HEK293T (cell line): ENCODE data around the gene LRIT2.

ENCODE experiments used
- ARNT ChIP-seq: fragments of 450-650 bp; IDR thresholded peaks from 2 replicates; pipeline ENCODE4 v1.6.1; 2017; ENCODE audit warnings: mild to moderate bottlenecking
- FOXM1 ChIP-seq: fragments of 450-650 bp; IDR thresholded peaks from 2 replicates; pipeline ENCODE4 v1.6.1; 2017; ENCODE audit warnings: mild to moderate bottlenecking, borderline replicate concordance
- NFRKB ChIP-seq: fragments of 450-650 bp; IDR thresholded peaks from 2 replicates; pipeline ENCODE4 v1.6.1; 2016; ENCODE audit warnings: mild to moderate bottlenecking, moderate library complexity
- SP1 ChIP-seq: fragments of 450-650 bp; IDR thresholded peaks from 2 replicates; pipeline ENCODE4 v1.6.1; 2017
- TARDBP ChIP-seq: fragments of 450-650 bp; IDR thresholded peaks from 2 replicates; pipeline ENCODE4 v1.6.1; 2016

GRCh38 chr10:84213076-84213475 is 12.3 kb downstream of the LRIT2 start:
- no peak for TF ChIP-seq NFRKB
- no peak for TF ChIP-seq TARDBP
- no peak for TF ChIP-seq SP1
- TF ChIP-seq FOXM1, result no peak
- TF ChIP-seq ARNT, result no peak
